Jurkat, Clone E6-1 (cell line): Measurements from ENCODE around the gene RNF31.
"Not testable (repeated sequence)": the region's sequence is repeated elsewhere in the genome, so short reads cannot be mapped to it uniquely, and the experiment has no call there.

ENCODE experiments used
- DNase-seq: peaks from one replicate; pipeline ENCODE4 v3.0.0-alpha.2; 2011; ENCODE audit warnings: low read depth, low spot score
- H3K4me3 ChIP-seq: 2 replicates; pipeline ENCODE4 v1.5.1; 2011; ENCODE audit warnings: mild to moderate bottlenecking, low read length, control low read depth, moderate library complexity

RNF31 gene

GRCh38 chr14:24192933-24193332 is 45.6 kb downstream of the RNF31 start:
- no peak for DNase-seq
- no peak overlapping the region for H3K4me3 ChIP-seq

GRCh38 chr14:24194186-24194872 is 47.0 kb downstream of the RNF31 start:
- H3K4me3 ChIP-seq, result peak overlapping the region; percentile 85
- DNase-seq, result no peak

GRCh38 chr14:24194873-24195185 is 47.5 kb downstream of the RNF31 start:
- H3K4me3 ChIP-seq, result peak overlapping the region; percentile 85
- DNase-seq, result no peak

- DNase-seq, result peak; percentile 81
- H3K4me3 ChIP-seq, result peak within 1 kb of the TSS; percentile 85
Measured at GRCh38 chr14:24195186-24196070, 48.1 kb downstream of the RNF31 start, which contains the start of gene TM9SF1. Gene TM9SF1, minus strand, starts transcription at chr14:24195441. Its CDS starts 422 bp downstream, at chr14:24195019.

GRCh38 chr14:24196071-24197055 is 49.1 kb downstream of the RNF31 start:
- DNase-seq, result no peak
- peak overlapping the region; percentile 85 for H3K4me3 ChIP-seq

GRCh38 chr14:24197056-24197450 is 49.8 kb downstream of the RNF31 start:
- no peak for DNase-seq
- H3K4me3 ChIP-seq, result no peak overlapping the region

- H3K4me3 ChIP-seq, result no peak overlapping the region
- no peak for DNase-seq
Measured at GRCh38 chr14:24198814-24199524, 51.7 kb downstream of the RNF31 start.

- H3K4me3 ChIP-seq, DNase-seq: not testable (repeated sequence)
Measured at GRCh38 chr14:24202538-24202937, 55.2 kb downstream of the RNF31 start.

- not testable (repeated sequence) for DNase-seq, H3K4me3 ChIP-seq
Measured at GRCh38 chr14:24203249-24203886, 56.1 kb downstream of the RNF31 start.

GRCh38 chr14:24204163-24205146 is 57.2 kb downstream of the RNF31 start:
- no peak overlapping the region for H3K4me3 ChIP-seq
- DNase-seq, result no peak

GRCh38 chr14:24206260-24207103 is 59.2 kb downstream of the RNF31 start:
- H3K4me3 ChIP-seq, result no peak overlapping the region

GRCh38 chr14:24207104-24207551 is 59.8 kb downstream of the RNF31 start:
- DNase-seq, result peak; percentile 37
- H3K4me3 ChIP-seq, result no peak overlapping the region

More at GRCh38 chr14:24206260-24207103, 59.2 kb downstream of the RNF31 start:
- DNase-seq, result no peak

GRCh38 chr14:24207625-24208024 is 60.3 kb downstream of the RNF31 start:
- DNase-seq, result no peak

More at GRCh38 chr14:24207625-24208024, 60.3 kb downstream of the RNF31 start:
- no peak overlapping the region for H3K4me3 ChIP-seq
